GM12875 (cell line): ENCODE results near the gene CARD11.

ENCODE experiments used
- H3K4me3 ChIP-seq: one replicate; pipeline ENCODE4 v1.5.1; 2011; ENCODE audit warnings: low read depth, low read length, control low read depth
- TF ChIP-seq, protein P1 (sequence below): IDR thresholded peaks from 2 replicates; pipeline ENCODE4 v1.5.1; 2011; ENCODE audit warnings: low read depth, mild to moderate bottlenecking, control low read depth, inconsistent platforms, low read length, moderate library complexity, borderline replicate concordance; ENCODE audit not compliant: insufficient read depth

CARD11 gene

DNA sequence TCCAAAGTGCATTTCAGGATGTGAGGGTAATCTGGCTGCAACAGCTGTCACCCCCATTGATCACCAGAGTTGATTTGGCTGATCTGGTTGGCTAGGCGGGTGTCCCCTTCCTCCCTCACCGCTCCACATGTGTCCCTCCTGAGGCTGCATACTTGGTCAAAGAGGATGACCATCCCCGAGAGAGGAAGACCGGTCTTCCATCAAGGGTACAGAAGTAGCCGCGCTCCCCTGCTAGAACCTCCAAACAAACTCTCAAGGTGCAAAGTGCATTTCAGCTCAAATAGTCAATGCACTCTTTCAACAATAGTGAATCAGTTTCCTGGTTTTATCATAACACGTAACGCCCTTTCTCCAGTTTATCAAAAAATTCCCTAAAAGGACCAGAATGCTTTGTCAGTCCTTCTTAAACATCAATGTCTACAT lies 44.6 kb downstream of the CARD11 start:
- no peak overlapping the region for H3K4me3 ChIP-seq
- TF ChIP-seq, protein P1, sequence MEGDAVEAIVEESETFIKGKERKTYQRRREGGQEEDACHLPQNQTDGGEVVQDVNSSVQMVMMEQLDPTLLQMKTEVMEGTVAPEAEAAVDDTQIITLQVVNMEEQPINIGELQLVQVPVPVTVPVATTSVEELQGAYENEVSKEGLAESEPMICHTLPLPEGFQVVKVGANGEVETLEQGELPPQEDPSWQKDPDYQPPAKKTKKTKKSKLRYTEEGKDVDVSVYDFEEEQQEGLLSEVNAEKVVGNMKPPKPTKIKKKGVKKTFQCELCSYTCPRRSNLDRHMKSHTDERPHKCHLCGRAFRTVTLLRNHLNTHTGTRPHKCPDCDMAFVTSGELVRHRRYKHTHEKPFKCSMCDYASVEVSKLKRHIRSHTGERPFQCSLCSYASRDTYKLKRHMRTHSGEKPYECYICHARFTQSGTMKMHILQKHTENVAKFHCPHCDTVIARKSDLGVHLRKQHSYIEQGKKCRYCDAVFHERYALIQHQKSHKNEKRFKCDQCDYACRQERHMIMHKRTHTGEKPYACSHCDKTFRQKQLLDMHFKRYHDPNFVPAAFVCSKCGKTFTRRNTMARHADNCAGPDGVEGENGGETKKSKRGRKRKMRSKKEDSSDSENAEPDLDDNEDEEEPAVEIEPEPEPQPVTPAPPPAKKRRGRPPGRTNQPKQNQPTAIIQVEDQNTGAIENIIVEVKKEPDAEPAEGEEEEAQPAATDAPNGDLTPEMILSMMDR: no peak

DNA sequence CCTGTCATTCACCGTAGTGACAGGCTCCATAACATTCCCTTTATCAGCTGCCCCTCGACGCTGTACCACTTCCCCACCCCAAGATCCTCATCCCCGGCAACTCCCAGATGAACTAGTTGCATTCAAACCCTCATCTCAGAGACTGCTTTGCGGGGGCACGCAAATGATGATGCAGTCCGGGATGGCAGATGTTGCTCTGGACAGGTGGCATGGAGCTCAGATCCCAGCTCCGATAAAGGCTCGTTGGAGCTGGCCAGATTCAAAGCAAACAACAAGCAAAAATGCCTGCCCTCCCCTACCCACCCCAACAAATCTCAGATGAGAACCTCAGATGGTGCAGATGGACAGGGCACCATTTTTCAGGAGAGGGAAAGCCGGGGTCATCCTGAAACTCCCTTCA lies 46.7 kb downstream of the CARD11 start:
- H3K4me3 ChIP-seq: no peak overlapping the region
- TF ChIP-seq, protein P1: no peak

DNA sequence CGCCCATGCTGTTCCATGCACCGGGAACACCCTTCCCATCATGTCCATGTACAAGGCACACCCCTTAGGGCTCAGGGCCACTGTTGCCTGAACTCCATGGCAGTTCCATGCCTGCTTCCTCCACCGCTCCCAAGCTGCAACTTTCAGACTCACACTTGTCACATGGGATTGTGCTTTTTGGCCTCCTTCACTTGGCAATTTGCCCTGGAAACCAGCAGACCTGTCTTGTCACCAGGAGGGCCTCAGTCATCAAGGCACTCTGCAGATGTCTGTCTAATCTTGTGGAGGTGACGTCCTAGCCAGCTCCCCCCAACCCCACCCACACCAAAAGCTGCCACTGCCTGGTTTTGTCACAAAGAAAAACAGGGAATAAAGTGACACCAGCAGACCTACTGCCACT lies 47.5 kb downstream of the CARD11 start:
- TF ChIP-seq, protein P1: no peak
- H3K4me3 ChIP-seq: no peak overlapping the region

DNA sequence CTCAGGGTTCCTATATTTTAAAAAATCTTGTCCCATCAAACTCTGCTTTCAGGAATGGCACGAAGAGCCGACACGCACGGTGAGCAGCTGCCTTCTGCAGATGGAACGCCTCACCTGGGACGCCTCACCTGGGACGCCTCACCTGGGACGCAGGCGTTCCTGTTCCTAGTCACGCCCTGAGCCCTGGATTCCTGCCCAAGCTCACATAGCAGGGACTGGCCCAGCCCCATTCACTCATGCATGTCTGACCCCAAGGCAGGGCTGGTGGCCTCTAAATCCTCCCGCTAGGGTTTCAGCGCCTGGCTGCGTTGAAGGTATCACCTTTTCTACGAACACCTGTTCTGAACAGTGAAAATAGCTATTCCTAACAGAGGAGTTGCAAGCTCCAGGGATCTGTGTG lies 49.8 kb downstream of the CARD11 start:
- TF ChIP-seq, protein P1: no peak
- no peak overlapping the region for H3K4me3 ChIP-seq

DNA sequence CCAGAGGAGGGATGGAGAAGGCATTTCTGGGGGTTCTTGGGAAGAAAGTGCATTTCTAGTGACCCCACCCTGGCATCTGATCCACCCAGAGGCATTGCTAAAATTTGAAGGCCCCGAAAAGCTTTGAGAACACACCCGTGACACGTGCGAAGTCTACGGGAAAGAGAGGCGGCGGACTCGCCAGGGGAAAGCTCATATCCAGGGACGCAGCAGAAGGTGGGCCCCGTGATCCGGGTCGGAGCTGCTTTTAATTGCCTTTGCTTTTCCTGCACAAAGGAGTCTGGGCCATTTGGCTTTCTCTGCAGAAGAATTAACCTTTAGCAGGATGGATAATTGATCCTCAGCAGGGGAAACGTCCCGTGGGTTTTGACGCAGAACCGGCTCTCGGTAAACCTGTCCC lies 50.3 kb downstream of the CARD11 start:
- TF ChIP-seq, protein P1: no peak
- no peak overlapping the region for H3K4me3 ChIP-seq

DNA sequence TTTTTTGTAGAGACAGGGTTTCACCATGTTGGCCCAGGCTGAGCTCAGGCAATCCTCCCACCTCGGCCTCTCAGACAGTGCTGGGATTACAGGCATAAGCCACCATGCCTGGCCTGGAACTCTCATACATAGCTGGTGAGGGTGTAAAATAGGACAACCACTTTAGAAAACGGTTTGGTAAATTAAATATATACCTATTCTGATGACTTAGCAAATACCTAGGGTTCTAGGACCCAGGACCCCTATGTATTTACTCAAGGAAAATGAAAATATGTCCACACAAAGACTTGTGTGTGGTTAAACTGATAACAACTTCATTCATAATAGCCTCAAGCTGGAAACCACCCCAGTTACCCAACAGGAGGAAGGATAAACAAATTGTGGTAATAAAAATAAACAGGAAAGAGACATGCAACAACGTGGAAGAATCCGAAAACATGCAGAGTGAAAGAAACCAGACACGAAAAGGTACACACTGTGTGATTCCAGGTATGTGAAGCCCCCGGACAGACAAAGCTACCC lies 52.7 kb downstream of the CARD11 start:
- TF ChIP-seq, protein P1: no peak
- H3K4me3 ChIP-seq: no peak overlapping the region

DNA sequence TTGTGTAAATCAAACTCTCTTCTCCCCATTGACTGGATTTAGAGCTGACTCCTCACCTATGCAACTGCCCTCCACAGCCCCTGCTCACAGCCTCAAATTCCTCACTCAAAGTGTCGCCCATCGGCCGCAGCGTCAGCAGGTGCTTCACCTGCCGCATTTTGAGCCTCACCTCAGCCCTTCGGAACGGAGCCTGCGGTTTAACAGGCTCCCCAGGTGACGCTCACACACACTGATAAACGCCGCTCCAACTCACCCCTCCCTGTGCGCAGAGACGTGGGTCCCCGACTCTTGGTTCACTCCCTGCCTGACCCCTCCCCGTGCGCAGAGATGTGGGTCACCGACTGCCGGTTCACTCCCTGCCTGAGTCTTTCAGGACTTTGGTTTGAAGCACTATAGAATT lies 57.1 kb downstream of the CARD11 start:
- H3K4me3 ChIP-seq: no peak overlapping the region
- TF ChIP-seq, protein P1: no peak
